ENCODE results near the gene FBRS. TPM values are rescaled to one million over a fixed set of nuclear protein-coding genes. Genes with fewer than 3 reads are reported as not detected.
"Not testable (repeated sequence)": the region's sequence is repeated elsewhere in the genome, so short reads cannot be mapped to it uniquely, and the experiment has no call there.

Gene FBRS
- total and polyA plus RNA-seq, 8 donors = 52.1 to 80.8 (median 62.7) TPM

DNA sequence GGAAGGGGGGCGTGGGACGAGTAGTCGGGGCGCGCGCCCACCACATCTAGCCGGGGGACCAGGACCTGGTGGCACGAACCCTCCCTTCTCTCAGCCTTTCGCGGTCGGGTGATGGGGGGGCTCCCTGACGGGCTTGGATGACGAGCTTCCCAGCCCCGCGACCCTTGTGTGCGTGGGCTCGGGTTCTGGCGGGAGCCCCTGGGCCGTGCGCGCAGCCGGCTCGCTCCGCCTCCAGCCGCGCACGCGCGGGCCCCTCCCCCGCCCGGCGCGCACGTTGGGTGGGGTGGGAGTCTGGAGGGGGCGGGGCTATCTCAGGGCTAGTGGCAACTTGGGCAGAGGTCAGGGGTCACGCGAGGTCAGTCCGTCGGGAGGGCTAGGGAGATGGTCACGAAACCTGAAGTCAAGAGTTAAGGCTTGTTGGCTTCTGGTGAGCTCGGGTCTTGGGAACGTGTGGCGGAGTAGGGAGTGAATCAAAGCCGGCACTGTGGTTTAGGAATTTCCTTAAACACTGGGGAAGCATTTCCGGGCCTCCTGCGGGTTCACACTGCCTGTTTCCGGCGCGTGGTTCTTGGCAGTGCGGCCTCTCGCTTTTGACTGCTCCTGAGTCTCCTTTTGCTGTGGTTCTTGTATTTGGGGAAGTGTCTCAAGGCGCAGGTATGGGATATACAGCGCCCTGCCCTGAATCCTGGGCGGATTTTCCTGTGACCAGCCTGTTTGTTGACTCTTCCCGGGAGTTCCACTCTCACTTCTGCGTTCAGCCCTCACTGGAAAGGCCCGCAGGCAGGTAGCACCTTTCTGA, 40.8 kb downstream of the FBRS start, which contains the start of gene SRCAP:
SRCAP (plus strand) TSS at position 356 of the 799 bp plus-strand sequence. CDS start 1,654 bp downstream, outside the sequence.
- DNase-seq = peak; percentile 84 to 95 (median 87)
- no peaks in the 10 kb centered on the region for H3K9me3 ChIP-seq
- H3K4me1 ChIP-seq = peaks cover 9 to 30% of the 10 kb centered on the region in 2 donors
- no peaks in the 10 kb centered on the region for H3K27me3 ChIP-seq
- intact Hi-C loops (cut with DNase I) = no loop called here
- peaks cover 7 to 41% of the 10 kb centered on the region in 2 donors for H3K36me3 ChIP-seq
- peak; percentile 77 for ATAC-seq
- peak within 1 kb of the TSS; percentile 88 to 95 for H3K4me3 ChIP-seq
- TF ChIP-seq, protein P1, sequence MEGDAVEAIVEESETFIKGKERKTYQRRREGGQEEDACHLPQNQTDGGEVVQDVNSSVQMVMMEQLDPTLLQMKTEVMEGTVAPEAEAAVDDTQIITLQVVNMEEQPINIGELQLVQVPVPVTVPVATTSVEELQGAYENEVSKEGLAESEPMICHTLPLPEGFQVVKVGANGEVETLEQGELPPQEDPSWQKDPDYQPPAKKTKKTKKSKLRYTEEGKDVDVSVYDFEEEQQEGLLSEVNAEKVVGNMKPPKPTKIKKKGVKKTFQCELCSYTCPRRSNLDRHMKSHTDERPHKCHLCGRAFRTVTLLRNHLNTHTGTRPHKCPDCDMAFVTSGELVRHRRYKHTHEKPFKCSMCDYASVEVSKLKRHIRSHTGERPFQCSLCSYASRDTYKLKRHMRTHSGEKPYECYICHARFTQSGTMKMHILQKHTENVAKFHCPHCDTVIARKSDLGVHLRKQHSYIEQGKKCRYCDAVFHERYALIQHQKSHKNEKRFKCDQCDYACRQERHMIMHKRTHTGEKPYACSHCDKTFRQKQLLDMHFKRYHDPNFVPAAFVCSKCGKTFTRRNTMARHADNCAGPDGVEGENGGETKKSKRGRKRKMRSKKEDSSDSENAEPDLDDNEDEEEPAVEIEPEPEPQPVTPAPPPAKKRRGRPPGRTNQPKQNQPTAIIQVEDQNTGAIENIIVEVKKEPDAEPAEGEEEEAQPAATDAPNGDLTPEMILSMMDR (IDR thresholded peaks at IDR 0.05) = no peak
- peak within 1 kb of the TSS; percentile 99 to 100 for H3K27ac ChIP-seq

DNA sequence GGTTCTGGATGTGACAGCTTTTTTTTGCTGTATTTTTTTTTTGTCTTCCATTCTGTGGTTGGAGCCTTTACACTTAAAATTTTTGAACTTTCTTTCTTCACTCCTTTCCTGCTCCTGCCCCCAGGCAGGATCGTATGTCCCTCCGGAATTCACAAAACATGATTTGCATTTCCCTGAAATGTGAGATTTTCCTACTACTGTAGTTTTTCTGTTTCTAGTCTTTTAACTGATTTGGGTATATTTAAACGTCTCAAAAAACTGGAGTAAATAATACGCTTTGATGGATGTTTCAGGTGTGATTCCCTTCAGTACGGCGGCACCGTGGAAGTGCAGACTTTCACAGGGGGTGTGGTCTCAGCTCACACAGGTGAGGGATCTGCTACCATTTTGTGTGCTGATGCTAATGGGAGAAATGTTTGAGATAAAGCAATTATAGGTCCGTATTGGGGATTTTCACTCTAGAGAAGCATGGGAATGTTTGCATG, 41.4 kb downstream of the FBRS start:
- ATAC-seq (no peak), DNase-seq (no peak)
- TF ChIP-seq, protein P1 (IDR thresholded peaks at IDR 0.05) = no peak
- Histone ChIP-seq H3K9me3 (no peaks in the 10 kb centered on the region), H3K27me3 (no peaks in the 10 kb centered on the region), H3K27ac (peak overlapping the region; percentile 99 to 100), H3K4me1 (peaks cover 9 to 24% of the 10 kb centered on the region in 2 donors), H3K36me3 (peaks cover 12 to 47% of the 10 kb centered on the region in 2 donors), H3K4me3 (peak overlapping the region; percentile 88 to 95)
- intact Hi-C loops (cut with DNase I) = no loop called here

DNA sequence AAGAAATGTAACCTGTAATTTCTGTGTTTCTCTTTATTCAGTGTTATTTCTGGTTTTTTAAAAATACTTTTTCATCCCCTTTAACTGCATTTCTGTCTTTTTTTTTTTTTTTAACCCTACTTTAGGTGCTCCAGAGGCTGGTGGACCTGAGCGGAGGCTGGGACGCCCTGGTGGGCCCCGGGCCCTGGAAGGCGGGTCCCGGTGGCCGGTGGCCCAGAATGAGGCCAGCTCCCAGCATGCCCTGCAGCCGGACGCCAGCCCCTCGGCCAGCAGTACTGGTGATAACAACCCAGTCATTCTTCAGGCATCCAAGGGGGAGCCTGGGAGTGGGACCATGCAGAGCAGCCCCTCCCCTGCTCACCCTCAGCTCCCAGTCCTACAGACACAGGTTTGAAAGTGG, 42.3 kb downstream of the FBRS start:
- H3K9me3 ChIP-seq = no peaks in the 10 kb centered on the region
- peak overlapping the region in 1 of 2 donors; percentile 8 for H3K27ac ChIP-seq
- no peaks in the 10 kb centered on the region for H3K27me3 ChIP-seq
- TF ChIP-seq, protein P1 (IDR thresholded peaks at IDR 0.05) = no peak
- DNase-seq (no peak), ATAC-seq (no peak)
- H3K4me3 ChIP-seq = no peak overlapping the region
- peaks cover 18 to 56% of the 10 kb centered on the region in 2 donors for H3K36me3 ChIP-seq
- H3K4me1 ChIP-seq = peaks cover 9 to 24% of the 10 kb centered on the region in 2 donors
- intact Hi-C loops (cut with DNase I) = no loop called here

DNA sequence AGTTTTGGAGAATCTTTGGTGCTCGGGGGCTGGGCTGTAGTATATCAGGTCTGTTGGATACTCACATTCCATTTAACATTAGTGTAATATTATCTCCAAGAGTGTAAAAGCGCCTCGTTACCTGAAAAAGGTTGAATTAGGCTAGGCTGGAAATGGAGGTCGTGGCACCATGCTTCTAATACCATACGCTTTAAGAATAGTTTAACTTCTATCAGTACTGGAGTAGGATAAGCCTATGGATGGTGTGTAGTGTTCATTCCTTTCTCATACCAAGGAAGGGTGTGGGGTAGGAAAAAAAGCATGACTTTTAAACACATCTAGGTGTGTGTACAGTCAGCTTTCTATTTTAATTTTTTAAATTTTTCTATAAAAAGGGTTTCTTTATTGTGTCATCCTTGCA, 42.7 kb downstream of the FBRS start:
- intact Hi-C loops (cut with DNase I) = no loop called here
- no peak for ATAC-seq
- DNase-seq = no peak
- Histone ChIP-seq H3K36me3 (peaks cover 18 to 60% of the 10 kb centered on the region in 2 donors), H3K27me3 (no peaks in the 10 kb centered on the region), H3K9me3 (no peaks in the 10 kb centered on the region), H3K4me3 (no peak overlapping the region), H3K27ac (no peak overlapping the region), H3K4me1 (peaks cover 9 to 24% of the 10 kb centered on the region in 2 donors)
- TF ChIP-seq, protein P1 (IDR thresholded peaks at IDR 0.05) = no peak

DNA sequence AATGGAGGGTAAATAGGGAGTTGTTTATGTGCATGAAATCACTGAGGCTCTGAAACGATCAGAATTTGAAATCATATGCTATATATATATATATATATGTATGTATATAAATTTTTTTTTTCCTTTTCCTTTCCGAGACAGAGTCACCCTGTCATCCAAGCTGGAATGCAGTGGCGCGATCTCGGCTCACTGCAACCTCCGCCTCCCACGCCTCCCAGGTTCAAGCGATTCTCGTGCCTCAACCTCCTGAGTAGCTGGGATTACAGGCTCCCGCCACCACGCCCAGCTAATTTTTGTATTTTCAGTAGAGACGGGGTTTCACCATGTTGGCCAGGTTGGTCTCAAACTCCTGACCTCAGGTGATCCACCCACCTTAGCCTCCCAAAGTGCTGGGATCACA, 44.8 kb downstream of the FBRS start:
- ATAC-seq; H3K4me3 ChIP-seq; H3K27ac ChIP-seq; H3K9me3 ChIP-seq; H3K27me3 ChIP-seq; intact Hi-C loops (cut with DNase I); DNase-seq: not testable (repeated sequence)
- Histone ChIP-seq H3K4me1 (peaks cover 9 to 18% of the 10 kb centered on the region in 2 donors), H3K36me3 (peaks cover 18 to 81% of the 10 kb centered on the region in 2 donors)

All from left lung (tissue), 10 donors.